HepG2 (cell line): ENCODE data around the gene SEC14L1. TPM values are rescaled to one million over a fixed set of nuclear protein-coding genes. Genes with fewer than 3 reads are reported as not detected.

Experiments
- AKNA ChIP-seq: sonication (generic); formaldehyde crosslinking; IDR thresholded peaks from 2 replicates; pipeline ENCODE4 v1.4.0; 2020; ENCODE audit warnings: missing genetic modification reagents, borderline replicate concordance
- ARNT ChIP-seq: fragments of 450-650 bp; IDR thresholded peaks from 2 replicates; pipeline ENCODE4 v1.6.1; 2017
- HNF4A ChIP-seq: sonication (generic); formaldehyde crosslinking; IDR thresholded peaks from 2 replicates; pipeline ENCODE4 v1.4.0; 2020; ENCODE audit warnings: missing genetic modification reagents
- LCORL ChIP-seq, 2 experiments: fragments of 450-650 bp in 1 of 2; sonication (generic) in 1 of 2; formaldehyde crosslinking in 1 of 2; IDR thresholded peaks; 2 replicates each; pipeline versions ENCODE4 v1.5.0 to v1.6.1; 2017 to 2020; ENCODE audit warnings: antibody characterized with exemption in 1 of 2, missing genetic modification reagents in 1 of 2
- ZBTB4 ChIP-seq: sonication (generic); formaldehyde crosslinking; IDR thresholded peaks from 2 replicates; pipeline ENCODE4 v1.4.0; 2020; ENCODE audit warnings: missing genetic modification reagents, mild to moderate bottlenecking, borderline replicate concordance
- ZFP82 ChIP-seq: sonication (generic); formaldehyde crosslinking; IDR thresholded peaks from 2 replicates; pipeline ENCODE4 v1.5.1; 2020; ENCODE audit warnings: mild to moderate bottlenecking, missing genetic modification reagents, borderline replicate concordance
- ZNF142 ChIP-seq: sonication (generic); formaldehyde crosslinking; IDR thresholded peaks from 2 replicates; pipeline ENCODE4 v1.4.0; 2020; ENCODE audit warnings: missing genetic modification reagents
- ZNF264 ChIP-seq: sonication (generic); formaldehyde crosslinking; IDR thresholded peaks from 2 replicates; pipeline ENCODE4 v1.4.0; 2020; ENCODE audit warnings: missing genetic modification reagents
- ZNF556 ChIP-seq: sonication (generic); formaldehyde crosslinking; IDR thresholded peaks from 2 replicates; pipeline ENCODE4 v1.4.0; 2020; ENCODE audit warnings: mild to moderate bottlenecking, missing genetic modification reagents, borderline replicate concordance
- ZNF557 ChIP-seq: sonication (generic); formaldehyde crosslinking; IDR thresholded peaks from 2 replicates; pipeline ENCODE4 v1.4.0; 2020; ENCODE audit warnings: missing genetic modification reagents
- ZNF782 ChIP-seq: sonication (generic); formaldehyde crosslinking; IDR thresholded peaks from 2 replicates; pipeline ENCODE4 v1.4.0; 2020; ENCODE audit warnings: missing genetic modification reagents, mild to moderate bottlenecking, borderline replicate concordance
- ZNF839 ChIP-seq: sonication (generic); formaldehyde crosslinking; IDR thresholded peaks from 2 replicates; pipeline ENCODE4 v1.4.0; 2020; ENCODE audit warnings: missing genetic modification reagents, mild to moderate bottlenecking, borderline replicate concordance
- polyA plus RNA-seq, 8 experiments: library from polyadenylated mRNA; depleted of rRNA in 3 of 8; stranded (reverse) in 7 of 8; unstranded in 1 of 8; fragments of >200 nt; fragmentation: Illumina TruSeq in 4 of 8; extraction: Trizol in 4 of 8; gene quantifications; 2 replicates each; pipeline versions ENCODE4 v1.2.1 to v1.2.3, GENCODE V29; 2011 to 2016; ENCODE audit warnings: low read depth in 4 of 8, missing spikeins in 1 of 8, mixed read lengths in 1 of 8; ENCODE audit not compliant: insufficient read depth in 1 of 8
- total RNA-seq, 5 experiments: library from RNA; depleted of rRNA; stranded (reverse); fragments of >200 nt; fragmentation: Illumina TruSeq; extraction: Trizol; gene quantifications; 2 replicates each; pipeline ENCODE4 v1.2.3, GENCODE V29; 2016; ENCODE audit warnings: low read depth in 1 of 5

The SEC14L1 gene
- total and polyA plus RNA-seq, 2 of the 13 experiments (the other 11 are each of a cell fraction or from before 2014, with no cell fraction given): 26.3 to 43.9 TPM

- TF ChIP-seq ZNF556 (CRISPR knock-in tag): peak; percentile 70; the same call in 1 of the 2 replicates
- peak; percentile 66 for TF ChIP-seq HNF4A (CRISPR knock-in tag)
- no peak for TF ChIP-seq ARNT
- no peak for TF ChIP-seq ZNF839 (CRISPR knock-in tag)
- TF ChIP-seq LCORL (IDR thresholded peaks at IDR 0.05): no peak
- TF ChIP-seq LCORL (CRISPR knock-in tag; IDR thresholded peaks at IDR 0.05): peak; percentile 84; the same call in 1 of the 2 replicates
- TF ChIP-seq ZNF782 (CRISPR knock-in tag): peak; percentile 63; the same call in 1 of the 2 replicates
- TF ChIP-seq ZBTB4 (CRISPR knock-in tag): 0 out of 2 replicates have a peak, but pooled peaks have one; percentile 21
- 0 out of 2 replicates have a peak, but pooled peaks have one; percentile 32 for TF ChIP-seq AKNA (CRISPR knock-in tag)
- 0 out of 2 replicates have a peak, but pooled peaks have one; percentile 37 for TF ChIP-seq ZNF142
- 0 out of 2 replicates have a peak, but pooled peaks have one; percentile 61 for TF ChIP-seq ZNF557 (CRISPR knock-in tag)
- no peak for TF ChIP-seq ZFP82 (CRISPR knock-in tag)
- 0 out of 2 replicates have a peak, but pooled peaks have one; percentile 74 for TF ChIP-seq ZNF264 (CRISPR knock-in tag)
Measured at GRCh38 chr17:77145612-77146245, 5.0 kb downstream of the SEC14L1 start (continued).
